T-helper 1 cell (primary cell): ENCODE data around the gene VEGFC.

ENCODE experiments used
- DNase-seq, 5 donors: peaks; one replicate each; pipeline ENCODE4 v3.0.0-alpha.2; 2012 to 2020

VEGFC gene

GRCh38 chr4:176675810-176676209, 116.9 kb downstream of the VEGFC start:
- DNase-seq: no peak

- no peak for DNase-seq
Observed at GRCh38 chr4:176671532-176671931, 121.2 kb downstream of the VEGFC start.

- DNase-seq: no peak
Observed at GRCh38 chr4:176668324-176668723, 124.4 kb downstream of the VEGFC start.

GRCh38 chr4:176664964-176665363, 127.8 kb downstream of the VEGFC start:
- no peak for DNase-seq

GRCh38 chr4:176660561-176660960, 132.2 kb downstream of the VEGFC start:
- no peak for DNase-seq

GRCh38 chr4:176656108-176656507, 136.6 kb downstream of the VEGFC start:
- no peak for DNase-seq

- no peak for DNase-seq
Observed at GRCh38 chr4:176654565-176655216, 138.0 kb downstream of the VEGFC start.

- DNase-seq: no peak
Observed at GRCh38 chr4:176653401-176654220, 139.1 kb downstream of the VEGFC start.

GRCh38 chr4:176646311-176646710, 146.4 kb downstream of the VEGFC start:
- no peak for DNase-seq

- DNase-seq: no peak
Observed at GRCh38 chr4:176645246-176645960, 147.3 kb downstream of the VEGFC start.

- no peak for DNase-seq
Observed at GRCh38 chr4:176642472-176642871, 150.2 kb downstream of the VEGFC start.

GRCh38 chr4:176641237-176641636, 151.5 kb downstream of the VEGFC start:
- no peak for DNase-seq

GRCh38 chr4:176638992-176639391, 153.7 kb downstream of the VEGFC start:
- no peak for DNase-seq

GRCh38 chr4:176636292-176636691, 156.4 kb downstream of the VEGFC start:
- no peak for DNase-seq

- DNase-seq: no peak
Observed at GRCh38 chr4:176635372-176636261, 157.1 kb downstream of the VEGFC start.
